Loucy (cell line): ENCODE data around the gene C1RL.

Source experiments
- H2AFZ ChIP-seq: fragments of 200-600 bp; sonication (generic); 2 replicates; pipeline ENCODE4 v1.6.0; 2016; ENCODE audit warnings: antibody characterized with exemption, mild to moderate bottlenecking, low read length, moderate library complexity
- H3F3A ChIP-seq: fragments of 200-600 bp; 2 replicates; pipeline ENCODE4 v1.6.0; 2016; ENCODE audit warnings: antibody characterized with exemption, low read depth, mild to moderate bottlenecking
- H3K27me3 ChIP-seq: fragments of 200-600 bp; sonication (generic); 2 replicates; pipeline ENCODE4 v1.6.1; 2014; ENCODE audit warnings: low read length, mild to moderate bottlenecking; ENCODE audit not compliant: insufficient read depth, poor library complexity, severe bottlenecking
- H3K36me3 ChIP-seq: fragments of 200-600 bp; sonication (generic); 2 replicates; pipeline ENCODE4 v1.6.1; 2016; ENCODE audit warnings: low read length; ENCODE audit not compliant: insufficient read depth
- H3K4me1 ChIP-seq: fragments of 200-600 bp; sonication (generic); 2 replicates; pipeline ENCODE4 v1.5.1; 2014; ENCODE audit warnings: low read length, mild to moderate bottlenecking; ENCODE audit not compliant: insufficient read depth, poor library complexity, severe bottlenecking
- H3K4me2 ChIP-seq: fragments of 200-600 bp; sonication (generic); 2 replicates; pipeline ENCODE4 v1.6.0; 2014; ENCODE audit warnings: antibody characterized with exemption, low read length, low read depth, mild to moderate bottlenecking; ENCODE audit not compliant: poor library complexity, severe bottlenecking
- H3K4me3 ChIP-seq: fragments of 200-600 bp; sonication (generic); 2 replicates; pipeline ENCODE4 v1.5.1; 2014; ENCODE audit warnings: low read length, mild to moderate bottlenecking, mixed read lengths; ENCODE audit not compliant: poor library complexity, severe bottlenecking
- H3K79me2 ChIP-seq: fragments of 200-600 bp; sonication (generic); 2 replicates; pipeline ENCODE4 v1.6.1; 2014; ENCODE audit warnings: low read length; ENCODE audit not compliant: insufficient read depth
- H3K9ac ChIP-seq: fragments of 200-600 bp; sonication (generic); 2 replicates; pipeline ENCODE4 v1.6.0; 2014; ENCODE audit warnings: mild to moderate bottlenecking, low read depth, low read length, moderate library complexity; ENCODE audit not compliant: poor library complexity, severe bottlenecking
- H3K9me2 ChIP-seq: fragments of 200-600 bp; sonication (generic); replicated peaks from 2 replicates; pipeline ENCODE4 v1.6.1; 2016; ENCODE audit warnings: low read depth, low read length, mixed read lengths
- H3K9me3 ChIP-seq: fragments of 200-600 bp; sonication (generic); 2 replicates; pipeline ENCODE4 v1.6.1; 2014; ENCODE audit warnings: mild to moderate bottlenecking, antibody characterized with exemption, low read length, low read depth; ENCODE audit not compliant: insufficient read depth
- H4K20me1 ChIP-seq: fragments of 200-600 bp; sonication (generic); 2 replicates; pipeline ENCODE4 v1.6.0; 2014; ENCODE audit warnings: antibody characterized with exemption, low read length, mild to moderate bottlenecking; ENCODE audit not compliant: insufficient read depth, poor library complexity, severe bottlenecking
- CTCF ChIP-seq: fragments of 200-600 bp; sonication (generic); conservative IDR thresholded peaks from 2 replicates; pipeline ENCODE4 v1.5.1; 2014; ENCODE audit warnings: mild to moderate bottlenecking, antibody characterized with exemption, low read length
- EZH2phosphoT487 ChIP-seq: fragments of 200-600 bp; IDR thresholded peaks from 2 replicates; pipeline ENCODE4 v1.6.1; 2018; ENCODE audit warnings: antibody characterized with exemption, mild to moderate bottlenecking, moderate library complexity, borderline replicate concordance

C1RL gene

GRCh38 chr12:7130701-7131501 lies 21.9 kb upstream of the C1RL start:
- Histone ChIP-seq H3K27me3 (no peaks in the 10 kb centered on the region), H3K9ac (peak overlapping the region; percentile 81), H3K4me1 (peaks cover 36% of the 10 kb centered on the region), H2AFZ (peak overlapping the region; percentile 82), H3K9me3 (no peaks in the 10 kb centered on the region), H3K79me2 (peaks cover 38% of the 10 kb centered on the region), H4K20me1 (peaks cover 2% of the 10 kb centered on the region), H3K4me2 (peak overlapping the region; percentile 99), H3K9me2 (no peaks in the 10 kb centered on the region), H3K4me3 (peak overlapping the region; percentile 99), H3K36me3 (peaks cover 32% of the 10 kb centered on the region), H3F3A (peaks cover 2% of the 10 kb centered on the region; the same call in 1 of the 2 replicates)
- TF ChIP-seq CTCF (peak; percentile 21; the same call in 1 of the 2 replicates), EZH2phosphoT487 (no peak)

- H3K36me3 ChIP-seq = peaks cover 24% of the 10 kb centered on the region
- no peaks in the 10 kb centered on the region for H3K27me3 ChIP-seq
- H3F3A ChIP-seq = peaks cover 2% of the 10 kb centered on the region; the same call in 1 of the 2 replicates
- H4K20me1 ChIP-seq = peaks cover 2% of the 10 kb centered on the region
- H3K9me3 ChIP-seq = no peaks in the 10 kb centered on the region
- H3K9ac ChIP-seq = peak within 1 kb of the TSS; percentile 81
- peak within 1 kb of the TSS; percentile 82 for H2AFZ ChIP-seq
- H3K79me2 ChIP-seq = peaks cover 38% of the 10 kb centered on the region
- H3K4me3 ChIP-seq = peak within 1 kb of the TSS; percentile 99
- H3K9me2 ChIP-seq = no peaks in the 10 kb centered on the region
- H3K4me2 ChIP-seq = peak within 1 kb of the TSS; percentile 99
- H3K4me1 ChIP-seq = peaks cover 36% of the 10 kb centered on the region
- TF ChIP-seq CTCF = no peak
- TF ChIP-seq EZH2phosphoT487 = no peak
Measured at GRCh38 chr12:7129872-7130691, 21.1 kb upstream of the C1RL start, which contains the start of gene CLSTN3. Gene CLSTN3, plus strand, starts transcription at chr12:7130371. Its CDS starts 278 bp downstream, at chr12:7130649.

- TF ChIP-seq EZH2phosphoT487 (no peak), CTCF (no peak)
- Histone ChIP-seq H4K20me1 (no peaks in the 10 kb centered on the region), H3F3A (peaks cover 2% of the 10 kb centered on the region; the same call in 1 of the 2 replicates), H3K9me2 (no peaks in the 10 kb centered on the region), H3K4me1 (peaks cover 36% of the 10 kb centered on the region), H3K79me2 (peaks cover 38% of the 10 kb centered on the region), H3K4me2 (peak overlapping the region; percentile 99), H3K9ac (peak overlapping the region; percentile 81), H3K36me3 (peaks cover 17% of the 10 kb centered on the region), H2AFZ (peak overlapping the region; percentile 82), H3K4me3 (peak overlapping the region; percentile 99), H3K9me3 (no peaks in the 10 kb centered on the region), H3K27me3 (no peaks in the 10 kb centered on the region)
Measured at GRCh38 chr12:7129287-7129871, 20.4 kb upstream of the C1RL start.
